Lower leg skin (tissue), 3 donors: ENCODE data around the gene LY6G6D.

ENCODE experiments used
- CTCF ChIP-seq, 3 donors: fragments of 450-650 bp; IDR thresholded peaks; one replicate each; pipeline ENCODE4 v1.5.1; 2016; ENCODE audit warnings: antibody characterized with exemption in 3 of 3, mild to moderate bottlenecking in 3 of 3, moderate library complexity in 2 of 3
- POLR2A ChIP-seq, 2 donors: fragments of 450-650 bp; IDR thresholded peaks; one replicate each; pipeline ENCODE4 v1.6.1; 2016 to 2017; ENCODE audit warnings: antibody characterized with exemption in 2 of 2, mild to moderate bottlenecking in 1 of 2, moderate library complexity in 1 of 2

- TF ChIP-seq CTCF (IDR thresholded peaks at IDR 0.05) (no peak), POLR2A (IDR thresholded peaks at IDR 0.05) (no peak)
These were observed 37.2 kb upstream of the LY6G6D start for GRCh38 chr6:31677955-31678354.
